ENCODE data around the gene LAMA5.

LAMA5 gene

DNA sequence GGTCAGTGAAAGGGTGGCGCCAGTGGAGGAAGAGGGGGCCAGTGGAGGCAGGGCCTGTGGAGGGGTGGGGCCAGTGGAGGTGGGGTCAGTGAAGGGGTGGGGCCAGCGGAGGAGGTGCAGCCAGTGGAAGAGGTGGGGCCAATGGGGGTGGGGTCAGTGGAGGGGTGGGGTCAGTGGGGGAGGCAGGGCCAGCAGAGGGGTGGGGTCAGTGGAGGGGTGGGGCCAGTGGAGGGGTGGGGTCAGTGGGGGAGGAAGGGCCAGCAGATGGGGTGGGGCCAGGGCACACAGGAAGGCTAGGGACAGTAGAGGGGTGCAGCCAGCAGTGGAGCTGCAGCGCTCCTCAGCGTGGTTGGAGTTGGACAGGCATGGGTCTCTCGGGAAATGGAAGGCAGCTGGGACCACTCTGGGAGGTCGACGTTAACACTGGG is 45.6 kb downstream of the LAMA5 start:
- Histone ChIP-seq H4K20me1 (ENCODE audit: insufficient read depth, low read length) (no peaks in the 10 kb centered on the region), H3K27me3 (ENCODE audit: low read depth, low read length) (no peaks in the 10 kb centered on the region)

GRCh38 chr20:62320581-62321354 is 46.3 kb downstream of the LAMA5 start:
- peaks cover 7% of the 10 kb centered on the region for H3K36me3 ChIP-seq (replicated peaks; ENCODE audit: low read depth, low read length)
- no peaks in the 10 kb centered on the region for H3K4me1 ChIP-seq (ENCODE audit: low read length)
- H3K79me2 ChIP-seq (ENCODE audit: low read length) = no peaks in the 10 kb centered on the region
- no peak overlapping the region for H2AFZ ChIP-seq (ENCODE audit: low read depth, low read length)
- H4K20me1 ChIP-seq (ENCODE audit: insufficient read depth, low read length) = no peaks in the 10 kb centered on the region
- H3K9ac ChIP-seq (ENCODE audit: low read length) = no peak overlapping the region
- H3K27ac ChIP-seq (ENCODE audit: low read length) = no peak overlapping the region
- H3K4me3 ChIP-seq (ENCODE audit: low read length) = no peak overlapping the region
- no peak overlapping the region for H3K4me2 ChIP-seq (ENCODE audit: low read length)
- H3K9me3 ChIP-seq (ENCODE audit: insufficient read depth, low read length) = no peaks in the 10 kb centered on the region
- TF ChIP-seq, protein P1, sequence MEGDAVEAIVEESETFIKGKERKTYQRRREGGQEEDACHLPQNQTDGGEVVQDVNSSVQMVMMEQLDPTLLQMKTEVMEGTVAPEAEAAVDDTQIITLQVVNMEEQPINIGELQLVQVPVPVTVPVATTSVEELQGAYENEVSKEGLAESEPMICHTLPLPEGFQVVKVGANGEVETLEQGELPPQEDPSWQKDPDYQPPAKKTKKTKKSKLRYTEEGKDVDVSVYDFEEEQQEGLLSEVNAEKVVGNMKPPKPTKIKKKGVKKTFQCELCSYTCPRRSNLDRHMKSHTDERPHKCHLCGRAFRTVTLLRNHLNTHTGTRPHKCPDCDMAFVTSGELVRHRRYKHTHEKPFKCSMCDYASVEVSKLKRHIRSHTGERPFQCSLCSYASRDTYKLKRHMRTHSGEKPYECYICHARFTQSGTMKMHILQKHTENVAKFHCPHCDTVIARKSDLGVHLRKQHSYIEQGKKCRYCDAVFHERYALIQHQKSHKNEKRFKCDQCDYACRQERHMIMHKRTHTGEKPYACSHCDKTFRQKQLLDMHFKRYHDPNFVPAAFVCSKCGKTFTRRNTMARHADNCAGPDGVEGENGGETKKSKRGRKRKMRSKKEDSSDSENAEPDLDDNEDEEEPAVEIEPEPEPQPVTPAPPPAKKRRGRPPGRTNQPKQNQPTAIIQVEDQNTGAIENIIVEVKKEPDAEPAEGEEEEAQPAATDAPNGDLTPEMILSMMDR (IDR thresholded peaks at IDR 0.05; ENCODE audit: low read depth, low read length) = no peak
- TF ChIP-seq EZH2phosphoT487 (IDR thresholded peaks at IDR 0.05; ENCODE audit: low read depth) = no peak
- H3K27me3 ChIP-seq (ENCODE audit: low read depth, low read length) = no peaks in the 10 kb centered on the region

More for the DNA sequence above, 45.6 kb downstream of the LAMA5 start:
- no peak for TF ChIP-seq EZH2phosphoT487 (IDR thresholded peaks at IDR 0.05; ENCODE audit: low read depth)
- TF ChIP-seq, protein P1 (IDR thresholded peaks at IDR 0.05; ENCODE audit: low read depth, low read length) = no peak
- Histone ChIP-seq H3K4me1 (ENCODE audit: low read length) (no peaks in the 10 kb centered on the region), H3K4me2 (ENCODE audit: low read length) (no peak overlapping the region), H3K9me3 (ENCODE audit: insufficient read depth, low read length) (no peaks in the 10 kb centered on the region), H3K9ac (ENCODE audit: low read length) (no peak overlapping the region), H3K4me3 (ENCODE audit: low read length) (no peak overlapping the region), H2AFZ (ENCODE audit: low read depth, low read length) (no peak overlapping the region), H3K36me3 (replicated peaks; ENCODE audit: low read depth, low read length) (peaks cover 7% of the 10 kb centered on the region), H3K27ac (ENCODE audit: low read length) (no peak overlapping the region), H3K79me2 (ENCODE audit: low read length) (no peaks in the 10 kb centered on the region)

DNA sequence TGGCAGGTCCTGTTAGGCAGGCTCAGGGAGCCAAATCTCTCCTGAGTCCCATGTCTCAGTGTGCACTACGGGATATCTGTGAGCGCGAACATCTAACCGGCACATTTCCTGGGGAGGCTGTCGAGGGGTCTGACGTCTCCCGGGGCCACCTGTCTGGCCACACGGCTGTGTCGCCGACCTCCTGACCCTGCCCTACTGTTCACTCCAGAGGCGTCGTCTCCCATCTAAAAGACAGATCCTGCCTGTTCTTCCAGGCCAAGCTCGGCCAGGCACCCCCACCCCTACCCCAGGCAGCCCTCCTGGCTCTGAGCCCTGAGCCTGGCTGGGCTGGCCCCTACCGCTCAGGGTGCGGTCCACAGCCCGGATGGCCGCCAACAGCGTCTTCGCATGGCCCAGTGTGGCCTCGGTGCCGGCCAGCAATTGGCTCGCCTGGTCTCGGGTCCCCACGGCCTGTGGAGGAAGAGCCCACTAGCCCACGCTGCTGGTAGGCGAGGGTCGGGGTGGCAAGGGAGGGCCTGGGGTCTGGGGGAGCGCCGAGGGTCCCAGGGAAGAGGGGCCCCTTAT is 47.7 kb downstream of the LAMA5 start:
- Histone ChIP-seq H3K79me2 (ENCODE audit: low read length) (no peaks in the 10 kb centered on the region), H3K9me3 (ENCODE audit: insufficient read depth, low read length) (no peaks in the 10 kb centered on the region), H3K36me3 (replicated peaks; ENCODE audit: low read depth, low read length) (peaks cover 7% of the 10 kb centered on the region), H4K20me1 (ENCODE audit: insufficient read depth, low read length) (no peaks in the 10 kb centered on the region), H3K4me3 (ENCODE audit: low read length) (no peak overlapping the region), H3K4me1 (ENCODE audit: low read length) (no peaks in the 10 kb centered on the region), H2AFZ (ENCODE audit: low read depth, low read length) (no peak overlapping the region), H3K27me3 (ENCODE audit: low read depth, low read length) (no peaks in the 10 kb centered on the region), H3K9ac (ENCODE audit: low read length) (no peak overlapping the region), H3K27ac (ENCODE audit: low read length) (no peak overlapping the region), H3K4me2 (ENCODE audit: low read length) (no peak overlapping the region)
- no peak for TF ChIP-seq EZH2phosphoT487 (IDR thresholded peaks at IDR 0.05; ENCODE audit: low read depth)
- TF ChIP-seq, protein P1 (IDR thresholded peaks at IDR 0.05; ENCODE audit: low read depth, low read length) = no peak

Data from OCI-LY3 (cell line).